Measurements from ENCODE around the gene RRP8.

RRP8 gene

GRCh38 chr11:6545917-6546605, 57.4 kb downstream of the RRP8 start:
- TF ChIP-seq CTCF (conservative IDR thresholded peaks at IDR 0.05; ENCODE audit: low read depth, low read length) = no peak
- H3K4me3 ChIP-seq (ENCODE audit: low read depth, low read length) = no peak overlapping the region
- DNase-seq (ENCODE audit: low read depth) = no peak
